Measurements from ENCODE around the gene MOB3A. TPM values are rescaled to one million over a fixed set of nuclear protein-coding genes. Genes with fewer than 3 reads are reported as not detected.

The MOB3A gene
- total and polyA plus RNA-seq, 9 of the 15 experiments (the other 6 are each of a cell fraction or from before 2014, with no cell fraction given) = 1.1 to 24.1 (median 6.0) TPM

DNA sequence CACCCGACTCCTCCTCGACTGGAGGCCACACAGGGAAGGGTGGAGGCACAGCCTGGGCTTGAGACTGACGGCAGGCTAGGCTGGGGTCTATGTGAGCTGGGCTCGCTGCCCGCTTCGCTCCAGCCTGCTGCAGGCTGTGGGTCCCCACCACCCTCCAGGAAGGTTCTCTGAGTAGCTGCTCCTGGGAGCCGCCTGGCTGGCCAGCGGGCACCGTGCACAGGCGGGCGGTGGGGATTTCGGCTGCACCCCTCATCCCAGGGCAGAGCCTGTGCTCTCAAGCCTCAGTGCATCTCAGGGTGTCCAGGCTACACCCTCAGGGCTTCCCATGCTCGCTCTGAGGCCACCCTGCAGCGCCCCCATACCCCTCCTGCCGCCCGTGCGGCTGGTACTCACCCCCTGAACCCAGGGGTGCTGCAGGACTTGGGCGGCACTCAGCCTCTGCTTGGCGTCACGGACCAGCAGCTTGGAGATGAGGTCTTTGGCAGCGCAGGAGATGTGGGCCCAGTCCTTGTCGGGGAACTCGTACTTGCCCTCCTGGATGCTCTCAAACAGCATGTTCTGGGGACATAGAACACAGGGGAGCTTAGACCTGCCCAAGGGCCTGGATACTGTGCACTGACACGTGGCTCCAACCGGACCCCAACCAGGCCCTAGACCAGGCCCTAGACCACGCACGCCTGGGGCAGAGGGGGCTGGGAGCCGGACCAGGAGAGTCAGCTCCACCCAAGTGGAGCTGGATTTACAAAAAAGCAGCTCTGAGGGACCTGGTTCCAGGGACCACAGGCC, 55.3 kb downstream of the MOB3A start:
- Histone ChIP-seq H3K36me3 (ENCODE audit: control insufficient read depth, insufficient read depth, low read length) (peaks cover 77% of the 10 kb centered on the region; the same call in 2 of the 3 replicates), H3K79me2 (ENCODE audit: control insufficient read depth, insufficient read depth, low read length) (peaks cover 11% of the 10 kb centered on the region), H4K20me1 (replicated peaks; ENCODE audit: control insufficient read depth, insufficient read depth, low read length) (peaks cover 20% of the 10 kb centered on the region; the same call in 1 of the 2 replicates), H3K9ac (ENCODE audit: insufficient read depth in 1 of 2, low read depth in 2 of 2, low read length in 2 of 2) (peak overlapping the region; percentile 72 to 89; a peak in 3 of 4 replicates), H3K4me3 (no peak overlapping the region), H3K4me1 (replicated peaks in 1 of 2; ENCODE audit: control insufficient read depth in 2 of 2, insufficient read depth in 2 of 2, low read length in 2 of 2) (peaks cover 18 to 75% of the 10 kb centered on the region in 2 experiments), H3K9me3 (replicated peaks; ENCODE audit: control insufficient read depth, insufficient read depth, low read depth, low read length) (no peaks in the 10 kb centered on the region), H2AFZ (ENCODE audit: low read depth, low read length) (no peak overlapping the region), H3K27ac (ENCODE audit: extremely low read depth, low read depth, low read length) (peak overlapping the region; percentile 87; the same call in 2 of the 3 replicates), H3K9me1 (ENCODE audit: control insufficient read depth, insufficient read depth, low read length) (no peaks in the 10 kb centered on the region), H3K4me2 (ENCODE audit: insufficient read depth, low read length) (no peak overlapping the region), H3K27me3 (ENCODE audit: control insufficient read depth in 2 of 2, insufficient read depth in 2 of 2, low read length in 2 of 2) (no peaks in the 10 kb centered on the region)
- no peak for DNase-seq (ENCODE audit: extremely low read depth in 1 of 4, low spot score in 3 of 4)
- BruUV-seq (replicated peaks) = no TSS peak
- ChIA-PET CTCF (ENCODE audit: low intra/inter-chr PET ratio) (no interaction called here), POLR2A (interaction anchor here (0.6 to 2.7 kb wide), 7 partner anchors 8 to 110 kb away, joined by 3 to 18 read pairs (median 4); no protein-coding TSS in a partner anchor)
- 94% methylated on average over 15 of the region's 28 CpGs for WGBS (ENCODE audit: insufficient coverage, low coverage, missing lambda C conversion rate)
- TF ChIP-seq STAG1 (CRISPR knock-in tag; IDR thresholded peaks at IDR 0.05; ENCODE audit: borderline replicate concordance) = no peak
- TF ChIP-seq ZNF253 (CRISPR knock-in tag; conservative IDR thresholded peaks at IDR 0.05) = no peak
- TF ChIP-seq HNRNPUL1 (IDR thresholded peaks at IDR 0.05; ENCODE audit: low read length) = no peak
- peak; percentile 65 for TF ChIP-seq RBFOX2 (IDR thresholded peaks at IDR 0.05; ENCODE audit: low read depth, low read length)
- TF ChIP-seq MEF2A (IDR thresholded peaks at IDR 0.05; ENCODE audit: control insufficient read depth, low read depth, low read length) = no peak
- no peak for TF ChIP-seq ZNF23 (CRISPR knock-in tag; IDR thresholded peaks at IDR 0.05)
- TF ChIP-seq THRAP3 (IDR thresholded peaks at IDR 0.05; ENCODE audit: borderline replicate concordance) = no peak
- no peak for TF ChIP-seq GTF2B (IDR thresholded peaks at IDR 0.05; ENCODE audit: extremely low read depth, insufficient read length)
- TF ChIP-seq ATF1 (CRISPR knock-in tag; IDR thresholded peaks at IDR 0.05) = no peak
- TF ChIP-seq ATF1 (tag; IDR thresholded peaks at IDR 0.05) = no peak
- 0 out of 2 replicates have a peak, but pooled peaks have one; percentile 5 for TF ChIP-seq MYNN (IDR thresholded peaks at IDR 0.05)
- TF ChIP-seq MYNN (CRISPR knock-in tag; IDR thresholded peaks at IDR 0.05) = no peak
- no peak for TF ChIP-seq YY1 (IDR thresholded peaks at IDR 0.05; ENCODE audit: borderline replicate concordance in 1 of 3, control insufficient read depth in 1 of 3, extremely low read depth in 1 of 3, insufficient read depth in 3 of 3, insufficient read length in 1 of 3, insufficient replicate concordance in 2 of 3, low read depth in 1 of 3, low read length in 2 of 3)
- TF ChIP-seq POLR2G (IDR thresholded peaks at IDR 0.05; ENCODE audit: low read depth, low read length) = peak; percentile 60
- no peak for TF ChIP-seq ZMIZ1 (IDR thresholded peaks at IDR 0.05; ENCODE audit: low read depth in 2 of 2, low read length in 2 of 2)
- in situ Hi-C loops (cut with MboI) = no loop called here
- intact Hi-C loops (cut with micrococcal nuclease) = no loop called here
- no peak for FAIRE-seq
- ATAC-seq = no peak

Measured in K562 (cell line).